ENCODE results near the gene DIP2B. TPM values are rescaled to one million over a fixed set of nuclear protein-coding genes. Genes with fewer than 3 reads are reported as not detected.
"Not testable (repeated sequence)": the region's sequence is repeated elsewhere in the genome, so short reads cannot be mapped to it uniquely, and the experiment has no call there.

Gene DIP2B
- total RNA-seq, 1 experiment from 2014 or later: 11.8 TPM

GRCh38 chr12:50765095-50765911, 260.5 kb downstream of the DIP2B start:
- peak; percentile 35 for DNase-seq (ENCODE audit: low read depth)

GRCh38 chr12:50768391-50768790, 263.6 kb downstream of the DIP2B start:
- no peak for DNase-seq (ENCODE audit: low read depth)

GRCh38 chr12:50768813-50769212, 264.0 kb downstream of the DIP2B start:
- not testable (repeated sequence) for DNase-seq (ENCODE audit: low read depth)

- no peak for DNase-seq (ENCODE audit: low read depth)
Observed at GRCh38 chr12:50771409-50771808, 266.6 kb downstream of the DIP2B start.

- no peak for DNase-seq (ENCODE audit: low read depth)
Observed at GRCh38 chr12:50772470-50772869, 267.7 kb downstream of the DIP2B start.

GRCh38 chr12:50772877-50773276, 268.1 kb downstream of the DIP2B start:
- DNase-seq (ENCODE audit: low read depth): no peak

- no peak for DNase-seq (ENCODE audit: low read depth)
Observed at GRCh38 chr12:50775251-50775650, 270.5 kb downstream of the DIP2B start.

GRCh38 chr12:50776749-50777728, 272.3 kb downstream of the DIP2B start:
- no peak for DNase-seq (ENCODE audit: low read depth)

GRCh38 chr12:50778663-50779590, 274.1 kb downstream of the DIP2B start:
- no peak for DNase-seq (ENCODE audit: low read depth)

GRCh38 chr12:50780013-50780412, 275.2 kb downstream of the DIP2B start:
- no peak for DNase-seq (ENCODE audit: low read depth)

- DNase-seq (ENCODE audit: low read depth): no peak
Observed at GRCh38 chr12:50784501-50784900, 279.7 kb downstream of the DIP2B start.

- no peak for DNase-seq (ENCODE audit: low read depth)
Observed at GRCh38 chr12:50785406-50786001, 280.7 kb downstream of the DIP2B start.

- peak; percentile 90 for DNase-seq (ENCODE audit: low read depth)
Observed at GRCh38 chr12:50786498-50787231, 281.9 kb downstream of the DIP2B start.

- DNase-seq (ENCODE audit: low read depth): no peak
Observed at GRCh38 chr12:50787618-50788017, 282.8 kb downstream of the DIP2B start.

- peak; percentile 82 for DNase-seq (ENCODE audit: low read depth)
Observed at GRCh38 chr12:50788561-50788960, 283.8 kb downstream of the DIP2B start.

- DNase-seq (ENCODE audit: low read depth): no peak
Observed at GRCh38 chr12:50790081-50790480, 285.3 kb downstream of the DIP2B start.
